Astrocyte (in vitro differentiated cells and primary cell): ENCODE measurements around the gene RALGPS1.

ENCODE experiments used
- EZH2 ChIP-seq: IDR thresholded peaks from 2 replicates; pipeline ENCODE4 v1.6.1; 2012; ENCODE audit warnings: mild to moderate bottlenecking, low read length, inconsistent platforms; ENCODE audit not compliant: insufficient read depth
- TF ChIP-seq, protein P1 (sequence below): IDR thresholded peaks from 2 replicates; pipeline ENCODE4 v1.5.1; 2011; ENCODE audit warnings: low read depth, mild to moderate bottlenecking, inconsistent platforms, low read length, moderate library complexity; ENCODE audit not compliant: insufficient read depth

DNA sequence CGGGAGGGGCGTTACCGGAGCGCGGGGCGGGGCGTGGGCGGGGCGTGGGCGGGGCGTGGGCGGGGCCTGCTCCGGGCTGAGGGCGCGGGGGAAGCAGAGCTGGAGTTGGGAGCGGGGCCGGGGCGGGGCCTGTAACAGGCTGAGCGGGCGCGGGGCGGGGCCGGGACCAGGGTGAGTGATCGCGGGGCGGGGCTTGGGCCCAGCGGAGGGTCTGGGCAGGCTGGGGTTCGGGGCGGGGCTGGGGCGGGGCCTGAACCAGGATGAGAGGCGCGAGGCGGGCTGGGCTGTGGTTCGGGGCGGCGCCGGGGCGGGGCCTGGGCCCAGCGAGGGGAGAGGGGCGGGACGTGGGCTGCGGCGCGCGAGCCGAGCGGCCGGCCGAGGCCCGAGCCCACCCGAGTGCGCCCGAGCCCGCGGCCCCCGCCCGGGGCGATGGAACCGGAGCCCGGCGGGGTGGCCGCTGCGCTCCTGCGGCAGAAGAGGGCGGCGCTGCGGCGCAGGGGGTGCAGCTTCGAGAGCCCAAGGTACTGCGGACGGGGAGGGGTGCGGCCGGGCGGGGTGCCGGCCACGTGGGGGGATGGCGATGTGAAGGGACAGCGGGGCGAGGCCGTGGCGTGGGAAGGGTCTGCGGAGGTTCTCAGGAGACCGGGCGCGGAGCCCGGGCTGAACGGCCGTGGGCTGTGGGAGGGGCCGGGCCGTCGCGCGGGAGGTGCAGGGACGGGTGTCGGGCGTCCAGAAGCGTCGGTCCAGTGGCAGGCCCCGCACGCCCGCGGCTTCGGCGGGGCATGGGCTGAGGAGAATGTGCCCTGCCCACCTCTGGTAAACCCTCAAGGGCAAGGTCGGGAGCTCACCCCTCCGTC, 310.5 kb downstream of the RALGPS1 start:
- TF ChIP-seq, protein P1, sequence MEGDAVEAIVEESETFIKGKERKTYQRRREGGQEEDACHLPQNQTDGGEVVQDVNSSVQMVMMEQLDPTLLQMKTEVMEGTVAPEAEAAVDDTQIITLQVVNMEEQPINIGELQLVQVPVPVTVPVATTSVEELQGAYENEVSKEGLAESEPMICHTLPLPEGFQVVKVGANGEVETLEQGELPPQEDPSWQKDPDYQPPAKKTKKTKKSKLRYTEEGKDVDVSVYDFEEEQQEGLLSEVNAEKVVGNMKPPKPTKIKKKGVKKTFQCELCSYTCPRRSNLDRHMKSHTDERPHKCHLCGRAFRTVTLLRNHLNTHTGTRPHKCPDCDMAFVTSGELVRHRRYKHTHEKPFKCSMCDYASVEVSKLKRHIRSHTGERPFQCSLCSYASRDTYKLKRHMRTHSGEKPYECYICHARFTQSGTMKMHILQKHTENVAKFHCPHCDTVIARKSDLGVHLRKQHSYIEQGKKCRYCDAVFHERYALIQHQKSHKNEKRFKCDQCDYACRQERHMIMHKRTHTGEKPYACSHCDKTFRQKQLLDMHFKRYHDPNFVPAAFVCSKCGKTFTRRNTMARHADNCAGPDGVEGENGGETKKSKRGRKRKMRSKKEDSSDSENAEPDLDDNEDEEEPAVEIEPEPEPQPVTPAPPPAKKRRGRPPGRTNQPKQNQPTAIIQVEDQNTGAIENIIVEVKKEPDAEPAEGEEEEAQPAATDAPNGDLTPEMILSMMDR = no peak
- no peak for TF ChIP-seq EZH2
